Measurements from ENCODE around the gene ADCK1.

GRCh38 chr14:77864580-77864979, 64.7 kb downstream of the ADCK1 start:
- TF ChIP-seq EZH2 (IDR thresholded peaks at IDR 0.05; ENCODE audit: borderline replicate concordance, low read depth, low read length, poor library complexity, severe bottlenecking) (no peak), CTCF (conservative IDR thresholded peaks at IDR 0.05; ENCODE audit: low read depth, low read length) (no peak)

All from A673 (cell line).